K562 (cell line): ENCODE results near the gene KCNT1. TPM values are rescaled to one million over a fixed set of nuclear protein-coding genes. Genes with fewer than 3 reads are reported as not detected.

Source experiments
- BACH1 ChIP-seq: fragments of 200-800 bp; sonication (Bioruptor generic); IDR thresholded peaks from 2 replicates; pipeline ENCODE4 v1.6.1; 2016; ENCODE audit warnings: missing genetic modification characterization, missing compliant biosample characterization
- ELK1 ChIP-seq: sonication (generic); formaldehyde crosslinking; IDR thresholded peaks from 2 replicates; pipeline ENCODE4 v1.8.1; 2022; ENCODE audit warnings: missing genetic modification reagents
- GABPA ChIP-seq: fragments of 200-800 bp; sonication (Bioruptor generic); conservative IDR thresholded peaks from 2 replicates; pipeline ENCODE4 v1.6.1; 2016; ENCODE audit warnings: low read depth, missing genetic modification characterization, missing compliant biosample characterization
- KDM1A ChIP-seq, 2 experiments: fragments of 450-650 bp; IDR thresholded peaks; 2 replicates each; pipeline ENCODE4 v1.6.1; 2016; ENCODE audit warnings: mild to moderate bottlenecking in 2 of 2
- NRF1 ChIP-seq, 2 experiments: fragments of 450-650 bp; IDR thresholded peaks in 1 of 2; conservative IDR thresholded peaks in 1 of 2; 2 replicates each; pipeline ENCODE4 v1.6.1; 2014; ENCODE audit warnings: mild to moderate bottlenecking in 2 of 2
- REST ChIP-seq, 2 experiments: fragments of 450-650 bp; formaldehyde crosslinking in 1 of 2; IDR thresholded peaks; 2 replicates each; pipeline versions ENCODE4 v1.4.0 to v1.6.1; 2014 to 2020; ENCODE audit warnings: mild to moderate bottlenecking in 2 of 2, borderline replicate concordance in 1 of 2, low read depth in 1 of 2
- polyA plus RNA-seq, 8 experiments: library from polyadenylated mRNA; depleted of rRNA in 4 of 8; stranded (reverse) in 5 of 8; unstranded in 3 of 8; fragments of >200 nt; fragmentation: Nextera tagmentation in 2 of 8; fragmentation: Illumina TruSeq in 1 of 8; extraction: Ambion mirVana in 2 of 8; extraction: Trizol in 1 of 8; gene quantifications; 2 replicates each; pipeline versions ENCODE4 v1.2.1 to v1.2.3, GENCODE V29; 2011 to 2014; ENCODE audit warnings: inconsistent platforms in 1 of 8, missing spikeins in 1 of 8
- total RNA-seq, 7 experiments: library from RNA; depleted of rRNA in 6 of 7; stranded (reverse); fragments of >200 nt in 6 of 7; fragmentation: Illumina TruSeq in 2 of 7; extraction: Trizol in 2 of 7; gene quantifications; 2 replicates each; pipeline versions ENCODE4 v1.2.1 to v1.2.3, GENCODE V29; 2011 to 2021; ENCODE audit warnings: low replicate concordance in 1 of 7

KCNT1 gene
- total and polyA plus RNA-seq, 9 of the 15 experiments (the other 6 are each of a cell fraction or from before 2014, with no cell fraction given), result 0.05 TPM; not detected in 8

GRCh38 chr9:135701067-135701958 lies 672 bp upstream of the KCNT1 start (continued):
- TF ChIP-seq REST (IDR thresholded peaks at IDR 0.05; ENCODE audit: borderline replicate concordance), result no peak
- no peak for TF ChIP-seq REST (CRISPR knock-in tag; IDR thresholded peaks at IDR 0.05; ENCODE audit: low read depth)
- TF ChIP-seq GABPA, result no peak
- no peak for TF ChIP-seq BACH1
- TF ChIP-seq NRF1 (conservative IDR thresholded peaks at IDR 0.05 in 1 of 2, IDR thresholded peaks at IDR 0.05 in 1 of 2), result 0 out of 4 replicates have a peak, but pooled peaks of 1 of the 2 experiments have one; percentile 30
- no peak for TF ChIP-seq ELK1 (CRISPR knock-in tag)
- peak in 1 of 2 experiments; percentile 9; a peak in 1 of 4 replicates for TF ChIP-seq KDM1A (IDR thresholded peaks at IDR 0.05)
